IMR-90 (cell line): ENCODE data around the gene POLR2C. TPM values are rescaled to one million over a fixed set of nuclear protein-coding genes. Genes with fewer than 3 reads are reported as not detected.

ENCODE experiments used
- ATAC-seq: fragments of 200-7000 bp; cut with Tn5 transposase; 2 replicates; pipeline ENCODE4 v1.9.1; 2020; ENCODE audit warnings: low read depth, mild to moderate bottlenecking, moderate library complexity
- BruUV-seq: library from RNA; stranded (reverse); fragments of 400-500 nt; replicated peaks from 2 replicates; lab custom pipeline; 2021; lab: Mats Ljungman, UMichigan
- CTCF ChIA-PET: fragments of 300-600 bp; formaldehyde crosslinking; extraction: SDS; loops from one replicate; lab custom pipeline; 2021; ENCODE audit warnings: antibody characterized with exemption; lab: Yijun Ruan, JAX
- POLR2A ChIA-PET: fragments of 300-600 bp; sonication (Branson Sonifier 250); formaldehyde crosslinking; loops from one replicate; lab custom pipeline; 2022; ENCODE audit warnings: antibody characterized with exemption; ENCODE audit not compliant: unreplicated experiment; lab: Charles Lee
- DNase-seq: peaks from one replicate; pipeline ENCODE4 v3.0.0; 2013
- H2AFZ ChIP-seq: replicated peaks from 2 replicates; pipeline ENCODE3; 2013; ENCODE audit warnings: low read length, mild to moderate bottlenecking; ENCODE audit not compliant: poor library complexity
- H2AK5ac ChIP-seq: 2 replicates; pipeline ENCODE4 v1.6.1; 2013; ENCODE audit warnings: low read depth, low read length, inconsistent platforms
- H2AK9ac ChIP-seq: replicated peaks from 2 replicates; pipeline ENCODE3; 2013; ENCODE audit warnings: mild to moderate bottlenecking, low read depth, low read length, moderate library complexity; ENCODE audit not compliant: poor library complexity
- H2BK120ac ChIP-seq: 2 replicates; pipeline ENCODE4 v1.6.1; 2013; ENCODE audit warnings: low read depth, low read length, inconsistent platforms
- H2BK15ac ChIP-seq: 3 replicates; pipeline ENCODE4 v1.6.1; 2013; ENCODE audit warnings: low read depth, low read length, inconsistent platforms
- H2BK20ac ChIP-seq: 2 replicates; pipeline ENCODE4 v1.6.1; 2013; ENCODE audit warnings: low read depth, mild to moderate bottlenecking, inconsistent platforms, low read length, moderate library complexity
- H2BK5ac ChIP-seq: 2 replicates; pipeline ENCODE4 v1.6.1; 2013; ENCODE audit warnings: mild to moderate bottlenecking, low read depth, low read length, inconsistent platforms; ENCODE audit not compliant: poor library complexity, severe bottlenecking
- H3K14ac ChIP-seq: replicated peaks from 2 replicates; pipeline ENCODE4 v1.6.1; 2013; ENCODE audit warnings: low read depth, low read length, inconsistent platforms
- H3K18ac ChIP-seq: 2 replicates; pipeline ENCODE4 v1.6.1; 2013; ENCODE audit warnings: low read depth, low read length, control low read depth
- H3K23ac ChIP-seq: 2 replicates; pipeline ENCODE4 v1.6.1; 2013; ENCODE audit warnings: low read depth, low read length, inconsistent platforms
- H3K27ac ChIP-seq: 2 replicates; pipeline ENCODE4 v1.5.1; 2013; ENCODE audit warnings: mild to moderate bottlenecking, control low read depth, low read length; ENCODE audit not compliant: insufficient read depth
- H3K27me3 ChIP-seq: 2 replicates; pipeline ENCODE4 v1.6.1; 2013; ENCODE audit warnings: low read length; ENCODE audit not compliant: control insufficient read depth, insufficient read depth
- H3K36me3 ChIP-seq: 2 replicates; pipeline ENCODE4 v1.6.1; 2013; ENCODE audit warnings: low read length, mixed read lengths; ENCODE audit not compliant: control insufficient read depth, insufficient read depth
- H3K4ac ChIP-seq: 2 replicates; pipeline ENCODE4 v1.6.1; 2013; ENCODE audit warnings: low read depth, low read length, inconsistent platforms
- H3K4me1 ChIP-seq: 2 replicates; pipeline ENCODE4 v1.6.1; 2013; ENCODE audit warnings: low read length, mixed read lengths; ENCODE audit not compliant: control insufficient read depth, insufficient read depth
- H3K4me2 ChIP-seq: 2 replicates; pipeline ENCODE4 v1.6.1; 2013; ENCODE audit warnings: low read depth, mild to moderate bottlenecking, control low read depth, low read length, moderate library complexity
- H3K4me3 ChIP-seq: 2 replicates; pipeline ENCODE4 v1.5.1; 2013; ENCODE audit warnings: low read depth, mild to moderate bottlenecking, control low read depth, low read length, moderate library complexity; ENCODE audit not compliant: insufficient read depth
- H3K56ac ChIP-seq: 2 replicates; pipeline ENCODE4 v1.6.1; 2013; ENCODE audit warnings: low read length, inconsistent platforms; ENCODE audit not compliant: insufficient read depth; ENCODE audit errors: extremely low read depth
- H3K79me1 ChIP-seq, 2 experiments: 2 replicates each; pipeline ENCODE4 v1.6.1; 2013; ENCODE audit warnings: low read length in 2 of 2, inconsistent platforms in 1 of 2, low read depth in 1 of 2
- H3K9ac ChIP-seq: 2 replicates; pipeline ENCODE4 v1.6.1; 2013; ENCODE audit warnings: low read depth, low read length, control low read depth
- H3K9me1 ChIP-seq: 2 replicates; pipeline ENCODE4 v1.6.1; 2013; ENCODE audit warnings: low read length, inconsistent platforms; ENCODE audit not compliant: insufficient read depth
- H3K9me3 ChIP-seq: 2 replicates; pipeline ENCODE4 v1.6.1; 2013; ENCODE audit warnings: low read length; ENCODE audit not compliant: control insufficient read depth, insufficient read depth
- H4K20me1 ChIP-seq: 2 replicates; pipeline ENCODE4 v1.6.1; 2013; ENCODE audit warnings: low read length, inconsistent platforms; ENCODE audit not compliant: insufficient read depth
- H4K5ac ChIP-seq: 2 replicates; pipeline ENCODE4 v1.6.1; 2013; ENCODE audit warnings: mild to moderate bottlenecking, low read depth, low read length, control low read depth
- H4K8ac ChIP-seq, 2 experiments: 2 replicates each; pipeline ENCODE4 v1.6.1; 2013; ENCODE audit warnings: low read depth in 2 of 2, low read length in 2 of 2, control low read depth in 1 of 2, inconsistent platforms in 1 of 2
- H4K91ac ChIP-seq: 2 replicates; pipeline ENCODE4 v1.6.1; 2013; ENCODE audit warnings: low read depth, low read length, inconsistent platforms; ENCODE audit not compliant: insufficient read depth
- CEBPB ChIP-seq: IDR thresholded peaks from 2 replicates; pipeline ENCODE4 v1.6.1; 2012; ENCODE audit warnings: low read depth, low read length, improper control_type of control experiment
- FOS ChIP-seq: fragments of 150-350 bp; IDR thresholded peaks from 2 replicates; pipeline ENCODE4 v1.6.1; 2016; ENCODE audit warnings: low read depth, low read length
- MAFK ChIP-seq: IDR thresholded peaks from 2 replicates; pipeline ENCODE4 v1.6.1; 2012; ENCODE audit warnings: low read depth, low read length, improper control_type of control experiment
- MXI1 ChIP-seq: IDR thresholded peaks from 2 replicates; pipeline ENCODE4 v1.6.1; 2012; ENCODE audit warnings: low read depth, mild to moderate bottlenecking, low read length, moderate library complexity, borderline replicate concordance
- NFE2L2 ChIP-seq: fragments of 150-350 bp; IDR thresholded peaks from 2 replicates; pipeline ENCODE4 v1.6.1; 2016; ENCODE audit warnings: low read depth, mild to moderate bottlenecking, low read length
- RCOR1 ChIP-seq: IDR thresholded peaks from 2 replicates; pipeline ENCODE4 v1.6.1; 2012; ENCODE audit warnings: mild to moderate bottlenecking, low read length, improper control_type of control experiment; ENCODE audit not compliant: insufficient replicate concordance
- RFX5 ChIP-seq: IDR thresholded peaks from 2 replicates; pipeline ENCODE4 v1.8.0; 2012; ENCODE audit warnings: low read depth, mild to moderate bottlenecking, low read length, moderate library complexity
- WGBS, 2 experiments: methylation state at CpG; one replicate each; pipeline versions ENCODE4 v1.1.5 to v1.1.7; 2013; ENCODE audit warnings: missing lambda C conversion rate in 2 of 2; ENCODE audit not compliant: insufficient read length in 1 of 2; ENCODE audit errors: extremely low coverage in 2 of 2; 5-methylcytosine and 5-hydroxymethylcytosine counted together
- dilution Hi-C: fragments of 300-500 bp; cut with HindIII; formaldehyde crosslinking; loops from one replicate; pipeline ENCODE4 v1.14.3; 2018; ENCODE audit warnings: low sequenced_read_pairs; ENCODE audit not compliant: unreplicated experiment
- in situ Hi-C: fragments of 300-500 bp; cut with MboI; formaldehyde crosslinking; loops from 3 replicates; pipeline ENCODE4 v1.14.3; 2019; ENCODE audit warnings: low sequenced_read_pairs, inconsistent platforms, mixed read lengths
- intact Hi-C: fragments of 100-400 bp; cut with micrococcal nuclease; formaldehyde crosslinking; loops from 2 replicates; pipeline ENCODE4 v1.10.0; 2022
- polyA plus RNA-seq, 3 experiments: library from polyadenylated mRNA; depleted of rRNA; stranded (reverse); fragments of >200 nt; gene quantifications; 2 replicates each; pipeline ENCODE4 v1.2.3, GENCODE V29; 2012; ENCODE audit warnings: low replicate concordance in 1 of 3
- total RNA-seq: library from RNA; depleted of rRNA; stranded (reverse); fragments of >200 nt; gene quantifications from 2 replicates; pipeline ENCODE4 v1.2.3, GENCODE V29; 2012
- TF ChIP-seq, protein P1 (sequence below): conservative IDR thresholded peaks from 2 replicates; pipeline ENCODE4 v1.5.1; 2012; ENCODE audit warnings: mild to moderate bottlenecking, low read depth, low read length, improper control_type of control experiment

The POLR2C gene
- total and polyA plus RNA-seq, 2 of the 4 experiments (the other 2 are of a cell fraction), result 137 to 340 TPM

DNA sequence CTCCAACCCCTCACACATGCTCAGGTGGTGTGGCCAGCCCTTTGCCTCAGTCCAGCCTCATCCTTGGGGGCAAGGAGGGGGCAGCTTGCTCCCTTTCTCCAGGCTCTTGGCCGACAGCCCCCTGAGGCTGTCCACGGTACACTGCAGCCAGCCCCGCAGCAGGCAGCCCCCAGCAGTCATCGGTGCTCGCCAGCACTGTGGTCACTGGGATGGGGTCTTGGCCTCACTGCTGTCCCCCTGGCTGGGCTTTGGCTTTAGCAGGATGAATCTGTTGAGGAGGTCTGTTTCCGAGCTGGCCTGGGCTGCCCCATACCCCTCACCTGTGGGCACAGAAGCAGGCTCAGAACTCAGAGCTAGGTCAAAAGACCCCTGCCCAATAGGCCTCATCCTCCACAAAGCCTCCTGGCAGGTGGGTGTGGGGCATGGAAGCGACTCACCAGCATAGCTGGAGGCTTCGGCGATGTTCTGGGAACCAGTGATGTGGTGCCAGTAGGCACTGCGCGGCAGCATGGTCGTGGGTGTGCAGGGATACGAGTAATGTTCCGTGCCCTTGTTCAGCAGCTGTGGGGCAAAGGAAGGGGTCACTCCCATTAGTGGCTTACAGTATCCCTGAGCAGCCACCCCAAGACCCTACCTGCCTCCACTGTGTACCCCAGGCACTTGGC is 10.8 kb downstream of the POLR2C start:
- Histone ChIP-seq H2AK5ac (no peak overlapping the region), H2AFZ (no peak overlapping the region), H2BK5ac (no peak overlapping the region), H4K8ac (no peak overlapping the region), H3K56ac (no peak overlapping the region), H3K18ac (no peak overlapping the region), H3K23ac (no peak overlapping the region), H3K4me1 (no peaks in the 10 kb centered on the region), H2BK120ac (no peak overlapping the region), H3K79me1 (peaks cover 10 to 16% of the 10 kb centered on the region in 2 experiments), H2AK9ac (no peak overlapping the region), H3K27ac (no peak overlapping the region), H3K4ac (no peak overlapping the region), H3K9me3 (no peaks in the 10 kb centered on the region), H3K14ac (no peak overlapping the region), H4K5ac (no peak overlapping the region), H4K91ac (no peak overlapping the region), H2BK20ac (no peak overlapping the region), H2BK15ac (no peak overlapping the region), H3K9ac (no peak overlapping the region), H3K27me3 (no peaks in the 10 kb centered on the region), H3K9me1 (no peaks in the 10 kb centered on the region), H4K20me1 (0 out of 2 replicates have a peak, but pooled peaks cover 8% of the 10 kb centered on the region), H3K4me3 (no peak overlapping the region), H3K36me3 (peaks cover 48% of the 10 kb centered on the region), H3K4me2 (no peak overlapping the region)
- POLR2A ChIA-PET, result interaction anchor here (0.5 kb wide), 1 partner anchor 1011 kb away, joined by 3 read pairs; no protein-coding TSS in a partner anchor
- ATAC-seq (no peak), DNase-seq (no peak)
- intact Hi-C loops (no loop called here), dilution Hi-C loops (no loop called here), in situ Hi-C loops (no loop called here)
- CTCF ChIA-PET, result interaction anchor here (1.4 kb wide), 1 partner anchor 11 kb away, joined by 3 read pairs; no protein-coding TSS in a partner anchor
- BruUV-seq, result no TSS peak
- no CpG with 5 or more reads among the region's 14 CpGs for WGBS, 2 experiments
- TF ChIP-seq MXI1 (no peak), FOS (no peak), MAFK (no peak), CEBPB (no peak), NFE2L2 (no peak), RFX5 (no peak), RCOR1 (no peak)
- TF ChIP-seq, protein P1, sequence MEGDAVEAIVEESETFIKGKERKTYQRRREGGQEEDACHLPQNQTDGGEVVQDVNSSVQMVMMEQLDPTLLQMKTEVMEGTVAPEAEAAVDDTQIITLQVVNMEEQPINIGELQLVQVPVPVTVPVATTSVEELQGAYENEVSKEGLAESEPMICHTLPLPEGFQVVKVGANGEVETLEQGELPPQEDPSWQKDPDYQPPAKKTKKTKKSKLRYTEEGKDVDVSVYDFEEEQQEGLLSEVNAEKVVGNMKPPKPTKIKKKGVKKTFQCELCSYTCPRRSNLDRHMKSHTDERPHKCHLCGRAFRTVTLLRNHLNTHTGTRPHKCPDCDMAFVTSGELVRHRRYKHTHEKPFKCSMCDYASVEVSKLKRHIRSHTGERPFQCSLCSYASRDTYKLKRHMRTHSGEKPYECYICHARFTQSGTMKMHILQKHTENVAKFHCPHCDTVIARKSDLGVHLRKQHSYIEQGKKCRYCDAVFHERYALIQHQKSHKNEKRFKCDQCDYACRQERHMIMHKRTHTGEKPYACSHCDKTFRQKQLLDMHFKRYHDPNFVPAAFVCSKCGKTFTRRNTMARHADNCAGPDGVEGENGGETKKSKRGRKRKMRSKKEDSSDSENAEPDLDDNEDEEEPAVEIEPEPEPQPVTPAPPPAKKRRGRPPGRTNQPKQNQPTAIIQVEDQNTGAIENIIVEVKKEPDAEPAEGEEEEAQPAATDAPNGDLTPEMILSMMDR, result no peak
